Endothelial cell of umbilical vein (primary cell): ENCODE measurements around the gene FOXM1. TPM values are rescaled to one million over a fixed set of nuclear protein-coding genes. Genes with fewer than 3 reads are reported as not detected.

ENCODE experiments used
- BruUV-seq: library from RNA; stranded (reverse); fragments of 400-500 nt; replicated peaks from 2 replicates; lab custom pipeline; 2021; lab: Mats Ljungman, UMichigan
- CTCF ChIA-PET: fragments of 300-600, 350-600 bp; sonication (Branson Sonifier 250); formaldehyde crosslinking; loops from one replicate; lab custom pipeline; 2021; ENCODE audit warnings: antibody characterized with exemption, inconsistent platforms; lab: Charles Lee
- POLR2A ChIA-PET: fragments of 300-600, 350-600 bp; sonication (Branson Sonifier 250); formaldehyde crosslinking; loops from one replicate; lab custom pipeline; 2021; ENCODE audit warnings: antibody characterized with exemption, inconsistent platforms; lab: Charles Lee
- DNase-seq: peaks from one replicate; pipeline ENCODE4 v3.0.0-alpha.2; 2011; ENCODE audit warnings: low read depth, low spot score
- FAIRE-seq: peaks from 2 replicates; lab custom pipeline; 2011; peaks lifted over from hg19 to GRCh38; lab: Jason Lieb, UNC
- H2AFZ ChIP-seq: 2 replicates; pipeline ENCODE4 v1.6.0; 2012; ENCODE audit warnings: low read depth, low read length, control low read depth, inconsistent platforms
- H3K27ac ChIP-seq: 2 replicates; pipeline ENCODE4 v1.5.1; 2011; ENCODE audit warnings: low read depth, mild to moderate bottlenecking, control low read depth, low read length, moderate library complexity; ENCODE audit not compliant: insufficient read depth
- H3K27me3 ChIP-seq, 2 experiments: 2 replicates each; pipeline versions ENCODE4 v1.6.0 to v1.6.1; 2011; ENCODE audit warnings: low read length in 2 of 2, mixed read lengths in 1 of 2; ENCODE audit not compliant: control insufficient read depth in 2 of 2, insufficient read depth in 2 of 2
- H3K36me3 ChIP-seq, 2 experiments: 2 replicates in 1 of 2; 3 replicates in 1 of 2; pipeline ENCODE4 v1.5.1; 2011; ENCODE audit warnings: low read length in 2 of 2, mild to moderate bottlenecking in 1 of 2, moderate library complexity in 1 of 2; ENCODE audit not compliant: control insufficient read depth in 2 of 2, insufficient read depth in 2 of 2; ENCODE audit errors: extremely low read depth in 1 of 2
- H3K4me1 ChIP-seq: 3 replicates; pipeline ENCODE4 v1.5.1; 2011; ENCODE audit warnings: mild to moderate bottlenecking, low read length; ENCODE audit not compliant: control insufficient read depth, insufficient read depth; ENCODE audit errors: extremely low read depth
- H3K4me2 ChIP-seq: 2 replicates; pipeline ENCODE4 v1.6.1; 2011; ENCODE audit warnings: low read length, control low read depth, mixed read lengths; ENCODE audit not compliant: insufficient read depth
- H3K4me3 ChIP-seq, 3 experiments: fragments of 200-600 bp in 1 of 3; sonication (generic), shearing (Covaris generic) in 1 of 3; replicated peaks in 1 of 3; 2 replicates each; pipeline ENCODE4 v1.5.1; 2011 to 2016; ENCODE audit warnings: control low read depth in 3 of 3, low read length in 3 of 3, mild to moderate bottlenecking in 2 of 3, inconsistent platforms in 1 of 3, low read depth in 1 of 3, moderate library complexity in 1 of 3; ENCODE audit not compliant: insufficient read depth in 1 of 3
- H3K79me2 ChIP-seq: 2 replicates; pipeline ENCODE4 v1.6.0; 2012; ENCODE audit warnings: low read length, inconsistent platforms; ENCODE audit not compliant: control insufficient read depth, insufficient read depth
- H3K9ac ChIP-seq: replicated peaks from 2 replicates; pipeline ENCODE3; 2011; ENCODE audit warnings: low read length, control low read depth; ENCODE audit not compliant: insufficient read depth; ENCODE audit errors: extremely low read depth
- H3K9me1 ChIP-seq: replicated peaks from 3 replicates; pipeline ENCODE4 v1.6.0; 2011; ENCODE audit warnings: mild to moderate bottlenecking, low read length; ENCODE audit not compliant: control insufficient read depth, insufficient read depth; ENCODE audit errors: extremely low read depth
- H3K9me3 ChIP-seq: replicated peaks from 2 replicates; pipeline ENCODE4 v1.5.1; 2012; ENCODE audit warnings: low read length, inconsistent platforms; ENCODE audit not compliant: control insufficient read depth, insufficient read depth
- H4K20me1 ChIP-seq: replicated peaks from 2 replicates; pipeline ENCODE3; 2011; ENCODE audit warnings: mild to moderate bottlenecking, low read length; ENCODE audit not compliant: control insufficient read depth, insufficient read depth; ENCODE audit errors: extremely low read depth
- CTCF ChIP-seq, 2 donors: IDR thresholded peaks; 1 replicate in 1 of 2; 2 replicates in 1 of 2; pipeline ENCODE4 v1.5.1; 2011; ENCODE audit warnings: low read length in 2 of 2, mild to moderate bottlenecking in 2 of 2, moderate library complexity in 2 of 2, control low read depth in 1 of 2, inconsistent platforms in 1 of 2, low read depth in 1 of 2; ENCODE audit not compliant: insufficient read depth in 1 of 2; ENCODE audit errors: extremely low read depth in 1 of 2
- FOS ChIP-seq: IDR thresholded peaks from 2 replicates; pipeline ENCODE4 v1.6.1; 2011; ENCODE audit warnings: mild to moderate bottlenecking, low read length, moderate library complexity, borderline replicate concordance; ENCODE audit not compliant: insufficient read depth
- JUN ChIP-seq: IDR thresholded peaks from 2 replicates; pipeline ENCODE4 v1.6.1; 2011; ENCODE audit warnings: borderline replicate concordance, low read depth; ENCODE audit not compliant: insufficient read length, insufficient read depth
- MAX ChIP-seq: IDR thresholded peaks from 2 replicates; pipeline ENCODE4 v1.6.1; 2011; ENCODE audit not compliant: insufficient read depth, insufficient read length
- POLR2AphosphoS5 ChIP-seq: IDR thresholded peaks from 2 replicates; pipeline ENCODE4 v1.6.1; 2012; ENCODE audit warnings: low read depth, mild to moderate bottlenecking, control low read depth, low read length, moderate library complexity; ENCODE audit not compliant: insufficient read depth
- dilution Hi-C: fragments of 300-500 bp; cut with MboI; formaldehyde crosslinking; loops from one replicate; pipeline ENCODE4 v1.15.0; 2019; ENCODE audit warnings: low sequenced_read_pairs; ENCODE audit not compliant: extremely low pct_ligation_motif_present
- intact Hi-C: fragments of 100-400 bp; cut with micrococcal nuclease; formaldehyde crosslinking; loops from one replicate; pipeline ENCODE4 v1.10.0; 2022
- polyA plus RNA-seq, 4 experiments: library from polyadenylated mRNA; depleted of rRNA in 3 of 4; stranded (reverse) in 3 of 4; unstranded in 1 of 4; fragments of >200 nt; gene quantifications; 2 replicates each; pipeline versions ENCODE4 v1.2.1 to v1.2.3, GENCODE V29; 2011 to 2012; ENCODE audit warnings: missing spikeins in 1 of 4
- total RNA-seq: library from RNA; stranded (reverse); gene quantifications from 2 replicates; pipeline ENCODE4 v1.2.3, GENCODE V29; 2021

Gene FOXM1
- total and polyA plus RNA-seq, 2 donors (not counting 3 experiments of a cell fraction or from before 2014, with no cell fraction given) = 43.5 to 136 TPM

- dilution Hi-C loops (no loop called here), intact Hi-C loops (no loop called here)
- POLR2A ChIA-PET = no interaction called here
- FAIRE-seq = no peak
- Histone ChIP-seq H3K27ac (no peak overlapping the region), H2AFZ (no peak overlapping the region), H3K4me2 (no peak overlapping the region), H3K79me2 (no peaks in the 10 kb centered on the region), H3K9ac (no peak overlapping the region), H3K4me3 (no peak overlapping the region), H4K20me1 (no peaks in the 10 kb centered on the region), H3K9me1 (no peaks in the 10 kb centered on the region), H3K27me3 (peaks cover 0 to 4% of the 10 kb centered on the region in 2 experiments), H3K4me1 (no peaks in the 10 kb centered on the region), H3K9me3 (no peaks in the 10 kb centered on the region), H3K36me3 (no peaks in the 10 kb centered on the region)
- TF ChIP-seq FOS (no peak), MAX (no peak), POLR2AphosphoS5 (no peak)
- no TSS peak for BruUV-seq
- CTCF ChIA-PET = interaction anchor here (0.8 to 2.8 kb wide), 4 partner anchors 10 to 205 kb away, joined by 3 to 12 read pairs (median 6); no protein-coding TSS in a partner anchor
- DNase-seq = no peak
Measured at GRCh38 chr12:2835691-2836403, 41.1 kb downstream of the FOXM1 start.

- dilution Hi-C loops = no loop called here
- BruUV-seq = no TSS peak
Measured at GRCh38 chr12:2834581-2835491, 42.1 kb downstream of the FOXM1 start, which contains the start of gene NRIP2. TSS of gene NRIP2 (minus strand) at chr12:2835035. CDS start at chr12:2834983, 52 bp downstream.

More at GRCh38 chr12:2834581-2835491, 42.1 kb downstream of the FOXM1 start, which contains the start of gene NRIP2:
- no peak for TF ChIP-seq JUN
- TF ChIP-seq CTCF (IDR thresholded peaks at IDR 0.05; ENCODE audit: extremely low read depth in 1 of 2, insufficient read depth in 1 of 2, low read depth in 1 of 2, low read length in 2 of 2) = no peak
- TF ChIP-seq POLR2AphosphoS5 = no peak
- Histone ChIP-seq H3K27ac (no peak within 1 kb of the TSS), H3K9me1 (no peaks in the 10 kb centered on the region), H3K4me1 (no peaks in the 10 kb centered on the region), H3K4me3 (no peak within 1 kb of the TSS), H3K36me3 (peaks cover 0 to 2% of the 10 kb centered on the region in 2 experiments), H3K9me3 (no peaks in the 10 kb centered on the region), H3K79me2 (no peaks in the 10 kb centered on the region), H3K4me2 (no peak within 1 kb of the TSS), H3K9ac (no peak within 1 kb of the TSS), H4K20me1 (no peaks in the 10 kb centered on the region), H3K27me3 (peaks cover 0 to 4% of the 10 kb centered on the region in 2 experiments), H2AFZ (no peak within 1 kb of the TSS)
- ChIA-PET POLR2A (no interaction called here), CTCF (interaction anchor here (0.8 to 2.8 kb wide), 5 partner anchors 10 to 207 kb away, joined by 3 to 12 read pairs (median 5); no protein-coding TSS in a partner anchor)
- intact Hi-C loops = no loop called here
- peak; percentile 29 for DNase-seq
- no peak for FAIRE-seq
